Measurements from ENCODE around the gene RHEBL1. TPM values are rescaled to one million over a fixed set of nuclear protein-coding genes. Genes with fewer than 3 reads are reported as not detected.
A peak's percentile ranks its signal among the peaks of the same experiment; 100 is the strongest.

Gene RHEBL1
- total and polyA plus RNA-seq, 10 donors: 2.0 to 6.7 (median 3.1) TPM

- Histone ChIP-seq H3K9me3 (no peaks in the 10 kb centered on the region), H3K27ac (peak overlapping the region; percentile 22 to 99 (median 94)), H3K36me3 (peaks cover 4 to 42% (median 41%) of the 10 kb centered on the region in 6 donors), H3K4me1 (peaks cover 35 to 73% (median 54%) of the 10 kb centered on the region in 6 donors), H3K27me3 (replicated peaks in 1 of 7) (no peaks in the 10 kb centered on the region), H3K4me3 (peak overlapping the region in 5 of 8 donors; percentile 83 to 97 (median 96))
- DNase-seq: no peak
- TF ChIP-seq POLR2AphosphoS5 (IDR thresholded peaks at IDR 0.05): peak in 2 of 3 donors; percentile 28 to 85
- TF ChIP-seq, protein P1, sequence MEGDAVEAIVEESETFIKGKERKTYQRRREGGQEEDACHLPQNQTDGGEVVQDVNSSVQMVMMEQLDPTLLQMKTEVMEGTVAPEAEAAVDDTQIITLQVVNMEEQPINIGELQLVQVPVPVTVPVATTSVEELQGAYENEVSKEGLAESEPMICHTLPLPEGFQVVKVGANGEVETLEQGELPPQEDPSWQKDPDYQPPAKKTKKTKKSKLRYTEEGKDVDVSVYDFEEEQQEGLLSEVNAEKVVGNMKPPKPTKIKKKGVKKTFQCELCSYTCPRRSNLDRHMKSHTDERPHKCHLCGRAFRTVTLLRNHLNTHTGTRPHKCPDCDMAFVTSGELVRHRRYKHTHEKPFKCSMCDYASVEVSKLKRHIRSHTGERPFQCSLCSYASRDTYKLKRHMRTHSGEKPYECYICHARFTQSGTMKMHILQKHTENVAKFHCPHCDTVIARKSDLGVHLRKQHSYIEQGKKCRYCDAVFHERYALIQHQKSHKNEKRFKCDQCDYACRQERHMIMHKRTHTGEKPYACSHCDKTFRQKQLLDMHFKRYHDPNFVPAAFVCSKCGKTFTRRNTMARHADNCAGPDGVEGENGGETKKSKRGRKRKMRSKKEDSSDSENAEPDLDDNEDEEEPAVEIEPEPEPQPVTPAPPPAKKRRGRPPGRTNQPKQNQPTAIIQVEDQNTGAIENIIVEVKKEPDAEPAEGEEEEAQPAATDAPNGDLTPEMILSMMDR (IDR thresholded peaks at IDR 0.05 in 8 of 11, conservative IDR thresholded peaks at IDR 0.05 in 3 of 11): no peak
- WGBS, 5 donors: 16 to 28% (median 19%) methylated on average over 7 of the region's 7 CpGs
- intact Hi-C loops (cut with DNase I; ENCODE audit: low total_unique reads): no loop called here
Measured at GRCh38 chr12:49055978-49056754, 13.6 kb downstream of the RHEBL1 start.

DNA sequence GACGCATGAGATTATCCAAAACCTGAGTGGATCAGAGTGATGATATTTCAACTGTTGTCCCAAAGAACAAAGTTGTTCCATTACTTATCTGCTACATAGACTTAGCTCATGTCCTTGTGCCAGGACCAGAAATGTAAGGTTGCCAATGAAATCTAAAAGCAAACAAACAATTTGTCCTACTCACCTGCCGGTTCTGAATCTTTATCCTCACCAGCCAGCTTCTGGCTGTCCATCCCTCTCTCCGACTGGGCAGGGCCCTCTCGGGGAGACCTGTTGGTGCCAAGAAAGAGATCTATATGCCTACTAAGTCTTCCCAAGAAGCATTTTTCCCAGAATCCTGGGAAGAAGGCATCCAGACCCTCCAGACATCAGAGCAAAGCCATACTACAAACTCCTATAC is 14.7 kb downstream of the RHEBL1 start:
- Histone ChIP-seq H3K4me1 (peaks cover 35 to 68% (median 52%) of the 10 kb centered on the region in 6 donors), H3K36me3 (peaks cover 4 to 52% (median 51%) of the 10 kb centered on the region in 6 donors), H3K27me3 (replicated peaks in 1 of 7) (no peaks in the 10 kb centered on the region), H3K27ac (peak overlapping the region in 4 of 8 donors; percentile 92 to 99 (median 96)), H3K4me3 (peak overlapping the region in 2 of 8 donors; percentile 91 to 96), H3K9me3 (no peaks in the 10 kb centered on the region)
- TF ChIP-seq, protein P1 (IDR thresholded peaks at IDR 0.05 in 8 of 11, conservative IDR thresholded peaks at IDR 0.05 in 3 of 11): no peak
- TF ChIP-seq POLR2A (IDR thresholded peaks at IDR 0.05) (no peak), POLR2AphosphoS5 (IDR thresholded peaks at IDR 0.05) (no peak)
- DNase-seq: peak; percentile 58
- intact Hi-C loops (cut with DNase I; ENCODE audit: low total_unique reads): no loop called here
- 87 to 94% (median 91%) methylated on average over 4 of the region's 4 CpGs for WGBS, 5 donors

- WGBS, 5 donors: 94 to 100% (median 94%) methylated on average over 4 to 10 of the region's 10 CpGs
- Histone ChIP-seq H3K27me3 (replicated peaks in 1 of 7) (no peaks in the 10 kb centered on the region), H3K27ac (no peak overlapping the region), H3K36me3 (peaks cover 5 to 58% (median 57%) of the 10 kb centered on the region in 6 donors), H3K4me1 (peaks cover 35 to 66% (median 52%) of the 10 kb centered on the region in 6 donors), H3K9me3 (no peaks in the 10 kb centered on the region), H3K4me3 (no peak overlapping the region)
- intact Hi-C loops (cut with DNase I; ENCODE audit: low total_unique reads): no loop called here
- TF ChIP-seq, protein P1 (IDR thresholded peaks at IDR 0.05 in 8 of 11, conservative IDR thresholded peaks at IDR 0.05 in 3 of 11): no peak
- TF ChIP-seq POLR2A (IDR thresholded peaks at IDR 0.05): no peak
- TF ChIP-seq POLR2AphosphoS5 (IDR thresholded peaks at IDR 0.05): peak in 1 of 3 donors; percentile 41
- DNase-seq: peak; percentile 76
Measured at GRCh38 chr12:49054524-49054923, 15.3 kb downstream of the RHEBL1 start.

GRCh38 chr12:49054096-49054495 is 15.7 kb downstream of the RHEBL1 start:
- Histone ChIP-seq H3K36me3 (peaks cover 9 to 62% (median 61%) of the 10 kb centered on the region in 6 donors), H3K4me1 (peaks cover 35 to 62% (median 49%) of the 10 kb centered on the region in 6 donors), H3K9me3 (no peaks in the 10 kb centered on the region), H3K27me3 (replicated peaks in 1 of 7) (no peaks in the 10 kb centered on the region), H3K4me3 (no peak overlapping the region), H3K27ac (no peak overlapping the region)
- WGBS, 5 donors: 89 to 95% (median 94%) methylated on average over 5 of the region's 5 CpGs
- TF ChIP-seq POLR2AphosphoS5 (IDR thresholded peaks at IDR 0.05) (no peak), POLR2A (IDR thresholded peaks at IDR 0.05) (no peak)
- TF ChIP-seq, protein P1 (IDR thresholded peaks at IDR 0.05 in 8 of 11, conservative IDR thresholded peaks at IDR 0.05 in 3 of 11): no peak
- DNase-seq: peak; percentile 68
- intact Hi-C loops (cut with DNase I; ENCODE audit: low total_unique reads): no loop called here
